VCaP (cell line): ENCODE data around the gene ATP7A.
"Not testable (repeated sequence)": the region's sequence is repeated elsewhere in the genome, so short reads cannot be mapped to it uniquely, and the experiment has no call there.

Source experiments
- H3K27ac ChIP-seq: fragments of 450-650 bp; 2 replicates; pipeline ENCODE4 v1.5.1; 2017
- CTCF ChIP-seq: fragments of 450-650 bp; conservative IDR thresholded peaks from 2 replicates; pipeline ENCODE4 v1.5.1; 2017; ENCODE audit warnings: mild to moderate bottlenecking, moderate library complexity

ATP7A gene

DNA sequence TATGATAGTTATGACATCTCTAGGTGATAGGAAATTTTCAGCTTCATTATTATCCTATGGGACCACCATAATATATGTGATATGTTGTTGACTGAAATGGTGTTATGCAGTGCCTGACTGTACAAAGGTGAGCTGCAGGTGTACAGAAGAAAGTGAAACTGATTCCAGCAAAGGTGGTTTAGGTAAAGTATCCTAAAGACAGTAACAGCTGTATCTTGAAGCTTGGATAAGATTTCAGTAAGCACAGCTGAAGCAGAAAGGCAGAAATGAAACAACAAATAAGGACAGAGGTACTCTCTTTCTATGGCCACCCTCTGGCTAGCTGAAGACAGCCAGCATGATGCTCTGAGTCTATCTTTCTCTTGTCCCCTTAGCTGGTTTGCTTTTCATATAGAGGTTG, 163.6 kb downstream of the ATP7A start:
- no peak overlapping the region for H3K27ac ChIP-seq
- no peak for TF ChIP-seq CTCF

DNA sequence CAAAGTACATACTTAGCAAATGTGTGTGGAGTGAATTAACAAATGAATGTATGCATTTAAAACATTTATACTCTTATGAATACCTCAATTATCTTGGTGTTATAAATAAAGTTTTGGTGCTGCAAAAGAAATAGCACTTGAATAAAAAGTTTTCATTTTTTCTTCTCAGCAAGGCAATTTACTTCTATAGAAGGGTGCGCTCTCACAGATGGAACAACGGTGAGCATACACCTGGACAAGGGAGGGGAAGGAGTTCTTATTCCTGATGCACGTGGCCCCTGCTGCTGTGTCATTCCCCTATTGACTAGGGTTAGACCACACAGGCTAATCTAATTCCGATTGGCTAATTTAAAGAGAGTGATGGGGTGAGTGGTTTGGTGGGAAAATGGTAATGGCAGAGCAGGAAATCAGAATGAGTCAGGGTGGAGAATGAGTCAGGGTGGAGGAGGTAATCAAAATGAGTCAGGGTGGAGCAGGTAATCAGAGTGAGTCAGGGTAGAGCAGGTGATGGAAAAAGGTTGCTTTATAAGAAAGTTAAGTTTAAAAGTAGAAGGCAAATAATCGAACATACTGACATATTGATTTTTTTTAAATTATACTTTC, 165.4 kb downstream of the ATP7A start:
- TF ChIP-seq CTCF, result no peak
- no peak overlapping the region for H3K27ac ChIP-seq

DNA sequence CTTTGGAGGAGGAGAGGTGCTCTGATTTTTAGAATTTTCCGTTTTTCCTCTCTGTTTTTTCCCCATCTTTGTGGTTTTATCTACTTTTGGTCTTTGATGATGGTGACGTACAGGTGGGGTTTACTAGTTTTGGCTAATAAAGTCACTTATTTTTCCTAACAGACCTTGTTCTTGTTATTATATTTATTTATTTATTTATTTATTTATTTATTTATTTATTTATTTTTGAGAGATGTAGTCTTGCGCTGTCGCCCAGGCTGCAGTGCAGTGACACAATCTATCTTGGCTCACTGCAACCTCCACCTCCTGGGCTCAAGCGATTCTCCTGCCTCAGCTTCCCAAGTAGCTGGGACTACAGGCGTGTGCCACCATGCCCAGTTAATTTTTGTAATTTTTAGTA, 170.9 kb downstream of the ATP7A start:
- H3K27ac ChIP-seq, result not testable (repeated sequence)

GRCh38 chrX:78092296-78092695, 181.8 kb downstream of the ATP7A start:
- no peak for TF ChIP-seq CTCF
- no peak overlapping the region for H3K27ac ChIP-seq

DNA sequence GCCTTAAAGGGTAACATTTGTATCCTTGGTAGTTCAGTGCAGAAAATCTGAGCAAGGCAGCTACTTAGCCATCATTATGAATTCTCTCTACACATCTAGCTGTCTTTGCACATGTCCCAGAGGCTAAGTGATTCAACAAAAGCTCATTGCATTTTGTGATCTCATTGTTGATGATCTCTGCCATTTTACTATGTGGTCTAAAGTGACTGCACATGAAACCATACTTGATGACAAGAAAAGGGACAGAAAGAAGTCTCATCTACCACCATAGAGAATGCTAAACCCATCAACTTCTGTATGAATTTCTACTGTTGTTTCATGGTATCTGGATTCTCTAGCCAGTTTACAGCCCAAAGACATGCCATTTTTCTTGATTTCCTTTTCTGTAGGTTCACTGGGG, 187.6 kb downstream of the ATP7A start:
- H3K27ac ChIP-seq, result no peak overlapping the region
- no peak for TF ChIP-seq CTCF
